ENCODE data around the gene SNX19. TPM values are rescaled to one million over a fixed set of nuclear protein-coding genes. Genes with fewer than 3 reads are reported as not detected.
"Not testable (repeated sequence)": the region's sequence is repeated elsewhere in the genome, so short reads cannot be mapped to it uniquely, and the experiment has no call there.

The SNX19 gene
- total RNA-seq, 1 experiment from 2014 or later: 79.3 TPM

- in situ Hi-C loops (cut with HindIII; ENCODE audit: low pct_unique_long_range_greater_than_20kb, low sequenced_read_pairs) (no loop called here), intact Hi-C loops (cut with micrococcal nuclease; ENCODE audit: unreplicated experiment) (no loop called here)
- Histone ChIP-seq H3K27me3 (ENCODE audit: control insufficient read depth, insufficient read depth, low read length) (no peaks in the 10 kb centered on the region), H3K27ac (ENCODE audit: low read length) (peak overlapping the region; percentile 78; the same call in 1 of the 2 replicates), H3K4me1 (ENCODE audit: control insufficient read depth, insufficient read depth, low read length) (peaks cover 4% of the 10 kb centered on the region), H3K9me3 (ENCODE audit: control insufficient read depth, insufficient read depth, low read depth, low read length) (no peaks in the 10 kb centered on the region), H3K4me3 (ENCODE audit: low read depth in 2 of 2, low read length in 2 of 2) (no peak overlapping the region), H3K36me3 (ENCODE audit: control insufficient read depth, insufficient read depth, low read length) (no peaks in the 10 kb centered on the region)
- no TSS peak for BruUV-seq (replicated peaks)
- CTCF ChIA-PET: interaction anchor here (0.6 to 1.8 kb wide), 4 partner anchors 35 to 437 kb away, joined by 4 to 10 read pairs (median 8); no protein-coding TSS in a partner anchor
- POLR2A ChIA-PET: no interaction called here
- DNase-seq (ENCODE audit: low read depth, low spot score) (no peak), ATAC-seq (no peak)
- TF ChIP-seq TCF7L2 (IDR thresholded peaks at IDR 0.05; ENCODE audit: low read depth, low read length): no peak
- no peak for TF ChIP-seq POLR2AphosphoS5 (IDR thresholded peaks at IDR 0.05; ENCODE audit: low read depth, low read length)
- no peak for TF ChIP-seq REST (IDR thresholded peaks at IDR 0.05; ENCODE audit: insufficient read depth in 1 of 2, low read depth in 2 of 2, low read length in 1 of 2)
- no peak for TF ChIP-seq CTCF (IDR thresholded peaks at IDR 0.05)
- TF ChIP-seq SIN3A (IDR thresholded peaks at IDR 0.05; ENCODE audit: borderline replicate concordance, insufficient read depth, low read depth, low read length): no peak
Measured at GRCh38 chr11:130859886-130860285, 56.4 kb downstream of the SNX19 start.

GRCh38 chr11:130858215-130858614 is 58.1 kb downstream of the SNX19 start:
- DNase-seq (ENCODE audit: low read depth, low spot score): no peak
- ATAC-seq: no peak
- Histone ChIP-seq H3K9me3 (ENCODE audit: control insufficient read depth, insufficient read depth, low read depth, low read length) (no peaks in the 10 kb centered on the region), H3K27ac (ENCODE audit: low read length) (peak overlapping the region; percentile 12; the same call in 1 of the 2 replicates), H3K27me3 (ENCODE audit: control insufficient read depth, insufficient read depth, low read length) (no peaks in the 10 kb centered on the region), H3K36me3 (ENCODE audit: control insufficient read depth, insufficient read depth, low read length) (no peaks in the 10 kb centered on the region), H3K4me3 (ENCODE audit: low read depth in 2 of 2, low read length in 2 of 2) (no peak overlapping the region), H3K4me1 (ENCODE audit: control insufficient read depth, insufficient read depth, low read length) (peaks cover 4% of the 10 kb centered on the region)
- CTCF ChIA-PET: no interaction called here
- POLR2A ChIA-PET: no interaction called here
- in situ Hi-C loops (cut with HindIII; ENCODE audit: low pct_unique_long_range_greater_than_20kb, low sequenced_read_pairs): no loop called here
- intact Hi-C loops (cut with micrococcal nuclease; ENCODE audit: unreplicated experiment): no loop called here
- BruUV-seq (replicated peaks): no TSS peak
- no peak for TF ChIP-seq REST (IDR thresholded peaks at IDR 0.05; ENCODE audit: insufficient read depth in 1 of 2, low read depth in 2 of 2, low read length in 1 of 2)
- TF ChIP-seq TCF7L2 (IDR thresholded peaks at IDR 0.05; ENCODE audit: low read depth, low read length): no peak
- TF ChIP-seq SIN3A (IDR thresholded peaks at IDR 0.05; ENCODE audit: borderline replicate concordance, insufficient read depth, low read depth, low read length): no peak
- no peak for TF ChIP-seq POLR2AphosphoS5 (IDR thresholded peaks at IDR 0.05; ENCODE audit: low read depth, low read length)
- no peak for TF ChIP-seq CTCF (IDR thresholded peaks at IDR 0.05)

- intact Hi-C loops (cut with micrococcal nuclease; ENCODE audit: unreplicated experiment); H3K27ac ChIP-seq (ENCODE audit: low read length); BruUV-seq (replicated peaks); H3K4me3 ChIP-seq (ENCODE audit: low read depth in 2 of 2, low read length in 2 of 2); H3K27me3 ChIP-seq (ENCODE audit: control insufficient read depth, insufficient read depth, low read length); POLR2A ChIA-PET; DNase-seq (ENCODE audit: low read depth, low spot score); ATAC-seq; H3K9me3 ChIP-seq (ENCODE audit: control insufficient read depth, insufficient read depth, low read depth, low read length); H3K4me1 ChIP-seq (ENCODE audit: control insufficient read depth, insufficient read depth, low read length); in situ Hi-C loops (cut with HindIII; ENCODE audit: low pct_unique_long_range_greater_than_20kb, low sequenced_read_pairs); H3K36me3 ChIP-seq (ENCODE audit: control insufficient read depth, insufficient read depth, low read length): not testable (repeated sequence)
- CTCF ChIA-PET: interaction anchor here (0.6 kb wide), 1 partner anchor 28 kb away, joined by 3 read pairs; no protein-coding TSS in a partner anchor
Measured at GRCh38 chr11:130855707-130856106, 60.6 kb downstream of the SNX19 start.

All from Panc1 (cell line).